ENCODE data around the gene DEF6. TPM values are rescaled to one million over a fixed set of nuclear protein-coding genes. Genes with fewer than 3 reads are reported as not detected.

Gene DEF6
- total RNA-seq, 1 experiment from 2014 or later = 5.6 TPM

DNA sequence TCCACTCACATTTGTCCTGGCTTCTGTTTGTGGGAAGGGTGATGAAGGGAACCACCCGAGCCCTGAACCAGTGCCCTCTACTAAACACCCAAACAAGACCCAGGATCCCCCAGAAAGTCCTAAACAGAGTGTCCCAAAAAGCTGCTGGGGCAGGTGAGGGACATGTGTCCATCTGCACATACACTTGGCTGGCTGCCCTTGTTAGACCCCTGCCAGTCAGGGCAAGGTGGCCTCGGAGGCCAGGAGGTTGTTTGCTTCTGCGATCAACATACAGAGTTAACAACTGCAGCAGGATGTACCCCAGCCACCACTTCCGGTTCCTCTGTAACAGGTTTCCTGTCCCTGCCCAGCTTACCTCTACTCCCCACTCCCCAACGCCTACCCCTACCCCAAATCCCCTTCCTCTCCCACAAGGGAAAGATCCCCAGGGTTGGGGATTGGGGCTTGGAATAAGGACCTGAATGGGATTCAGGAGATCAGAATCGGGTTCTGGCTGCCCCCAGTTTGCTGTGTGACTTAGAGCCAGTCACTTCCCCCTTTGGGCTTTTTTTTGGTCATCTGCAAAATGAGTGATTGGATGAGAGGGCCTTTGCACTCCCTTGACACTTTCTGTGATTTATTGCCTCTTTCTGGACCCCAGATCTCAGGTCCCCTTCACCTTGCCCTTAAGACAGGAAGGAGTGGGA lies 13.9 kb downstream of the DEF6 start:
- H3K79me1 ChIP-seq (ENCODE audit: insufficient read depth, low read depth, low read length, poor library complexity, severe bottlenecking) = no peaks in the 10 kb centered on the region
- H3K56ac ChIP-seq (ENCODE audit: insufficient read length, low read depth, low read length) = no peak overlapping the region
- no peaks in the 10 kb centered on the region; a peak in 1 of 5 replicates for H3K9me3 Mint-ChIP-seq
- H3K4ac ChIP-seq (ENCODE audit: low read depth, low read length) = no peak overlapping the region
- H2AFZ ChIP-seq (ENCODE audit: low read length) = no peak overlapping the region
- no peaks in the 10 kb centered on the region for H3K27me3 ChIP-seq (ENCODE audit: insufficient read depth, low read length)
- no peak overlapping the region for H2BK120ac ChIP-seq (ENCODE audit: low read depth, low read length, poor library complexity, severe bottlenecking)
- no peak overlapping the region for H2BK20ac ChIP-seq (ENCODE audit: low read depth, low read length, poor library complexity, severe bottlenecking)
- no peaks in the 10 kb centered on the region for H3K23me2 ChIP-seq (ENCODE audit: insufficient read length, low read depth, low read length, poor library complexity, severe bottlenecking)
- no peak overlapping the region for H3K4me2 ChIP-seq (ENCODE audit: insufficient read depth, insufficient read length, low read length)
- no peak overlapping the region for H4K91ac ChIP-seq (ENCODE audit: insufficient read length, low read depth, low read length)
- H4K5ac ChIP-seq (ENCODE audit: insufficient read length, low read depth, low read length) = no peak overlapping the region
- H3K18ac ChIP-seq (ENCODE audit: insufficient read length, low read depth, low read length) = no peak overlapping the region
- no peak overlapping the region for H3K14ac ChIP-seq (ENCODE audit: insufficient read depth, low read length)
- WGBS (ENCODE audit: extremely low coverage, insufficient read length, low lambda C conversion rate) = no CpG with 5 or more reads among the region's 6 CpGs
- H3K79me2 ChIP-seq (ENCODE audit: insufficient read depth, low read length) = no peaks in the 10 kb centered on the region
- H2BK5ac ChIP-seq (ENCODE audit: insufficient read length, low read length) = no peak overlapping the region
- no peak overlapping the region for H3T11ph ChIP-seq (ENCODE audit: low read length)
- no peak overlapping the region for H2AK5ac ChIP-seq (ENCODE audit: insufficient read length, low read length)
- no peak overlapping the region for H3K4me3 Mint-ChIP-seq
- peaks cover 12% of the 10 kb centered on the region for H3K27me3 Mint-ChIP-seq (ENCODE audit: low read depth)
- DNase-seq = peak; percentile 22
- TF ChIP-seq, protein P1, sequence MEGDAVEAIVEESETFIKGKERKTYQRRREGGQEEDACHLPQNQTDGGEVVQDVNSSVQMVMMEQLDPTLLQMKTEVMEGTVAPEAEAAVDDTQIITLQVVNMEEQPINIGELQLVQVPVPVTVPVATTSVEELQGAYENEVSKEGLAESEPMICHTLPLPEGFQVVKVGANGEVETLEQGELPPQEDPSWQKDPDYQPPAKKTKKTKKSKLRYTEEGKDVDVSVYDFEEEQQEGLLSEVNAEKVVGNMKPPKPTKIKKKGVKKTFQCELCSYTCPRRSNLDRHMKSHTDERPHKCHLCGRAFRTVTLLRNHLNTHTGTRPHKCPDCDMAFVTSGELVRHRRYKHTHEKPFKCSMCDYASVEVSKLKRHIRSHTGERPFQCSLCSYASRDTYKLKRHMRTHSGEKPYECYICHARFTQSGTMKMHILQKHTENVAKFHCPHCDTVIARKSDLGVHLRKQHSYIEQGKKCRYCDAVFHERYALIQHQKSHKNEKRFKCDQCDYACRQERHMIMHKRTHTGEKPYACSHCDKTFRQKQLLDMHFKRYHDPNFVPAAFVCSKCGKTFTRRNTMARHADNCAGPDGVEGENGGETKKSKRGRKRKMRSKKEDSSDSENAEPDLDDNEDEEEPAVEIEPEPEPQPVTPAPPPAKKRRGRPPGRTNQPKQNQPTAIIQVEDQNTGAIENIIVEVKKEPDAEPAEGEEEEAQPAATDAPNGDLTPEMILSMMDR (conservative IDR thresholded peaks at IDR 0.05) = no peak
- no peak overlapping the region for H4K8ac ChIP-seq (replicated peaks; ENCODE audit: insufficient read length, low read depth, low read length)
- no peak overlapping the region for H3K9ac ChIP-seq (ENCODE audit: extremely low read depth, insufficient read length, low read length)
- no peaks in the 10 kb centered on the region for H4K20me1 ChIP-seq (ENCODE audit: control insufficient read depth, insufficient read depth, insufficient read length)
- no peaks in the 10 kb centered on the region for H3K36me3 Mint-ChIP-seq (ENCODE audit: insufficient read depth in 1 of 3, low read depth in 3 of 3)
- H2BK12ac ChIP-seq (ENCODE audit: insufficient read length, low read depth, low read length) = no peak overlapping the region
- no peak overlapping the region for H3K27ac ChIP-seq (ENCODE audit: insufficient read length, low read depth, low read length)
- H3K4me1 Mint-ChIP-seq = peaks cover 6 to 7% of the 10 kb centered on the region in 2 experiments; a peak in 2 of 4 replicates
- no peak overlapping the region for H2BK15ac ChIP-seq (ENCODE audit: low read depth, low read length)
- H3K27ac Mint-ChIP-seq = no peak overlapping the region
- no peaks in the 10 kb centered on the region for H3K4me1 ChIP-seq (ENCODE audit: insufficient read depth, low read length)
- H3K9me3 ChIP-seq (ENCODE audit: control insufficient read depth, low read depth, low read length) = no peaks in the 10 kb centered on the region
- H3K23ac ChIP-seq (ENCODE audit: insufficient read length, low read depth, low read length) = no peak overlapping the region
